ENCODE measurements around the gene NCLN. TPM values are rescaled to one million over a fixed set of nuclear protein-coding genes. Genes with fewer than 3 reads are reported as not detected.
"Not testable (repeated sequence)": the region's sequence is repeated elsewhere in the genome, so short reads cannot be mapped to it uniquely, and the experiment has no call there.

Gene NCLN
- total and polyA plus RNA-seq, 2 donors (not counting 1 experiment from before 2014, with no cell fraction given) = 33.0 to 35.8 TPM

GRCh38 chr19:3234800-3235199, 49.1 kb downstream of the NCLN start:
- no peaks in the 10 kb centered on the region for H3K79me2 ChIP-seq (ENCODE audit: control insufficient read depth, insufficient read depth, low read length)
- no peak for DNase-seq (ENCODE audit: low read depth in 2 of 2)
- H3K36me3 ChIP-seq (ENCODE audit: control insufficient read depth, insufficient read depth, low read length) = no peaks in the 10 kb centered on the region
- H2AFZ ChIP-seq (ENCODE audit: low read length) = no peak overlapping the region
- H4K20me1 ChIP-seq (ENCODE audit: control insufficient read depth, extremely low read depth, insufficient read depth, low read length) = no peaks in the 10 kb centered on the region
- peaks cover 11% of the 10 kb centered on the region for H3K27me3 ChIP-seq (ENCODE audit: control insufficient read depth, insufficient read depth, low read length)
- H3K27ac ChIP-seq (ENCODE audit: insufficient read depth, low read length) = no peak overlapping the region
- H3K9me3 ChIP-seq (ENCODE audit: control insufficient read depth, insufficient read depth, low read depth, low read length) = no peaks in the 10 kb centered on the region
- H3K4me1 ChIP-seq (ENCODE audit: control insufficient read depth, extremely low read depth, insufficient read depth, low read length) = no peaks in the 10 kb centered on the region
- TF ChIP-seq CTCF (conservative IDR thresholded peaks at IDR 0.05 in 1 of 2, IDR thresholded peaks at IDR 0.05 in 1 of 2; ENCODE audit: low read depth in 1 of 2, low read length in 2 of 2) (peak in 1 of 2 donors; percentile 30), EZH2 (IDR thresholded peaks at IDR 0.05; ENCODE audit: low read length, missing control alignments) (no peak)
- no peak overlapping the region for H3K4me3 ChIP-seq (replicated peaks in 1 of 4; ENCODE audit: control extremely low read depth in 1 of 4, insufficient read depth in 1 of 4, low read depth in 3 of 4, low read length in 4 of 4)
- H3K9ac ChIP-seq (ENCODE audit: insufficient read depth, low read length) = no peak overlapping the region
- H3K4me2 ChIP-seq (ENCODE audit: extremely low read depth, insufficient read depth, low read length) = no peak overlapping the region

- H3K4me2 ChIP-seq (ENCODE audit: extremely low read depth, insufficient read depth, low read length); H3K9me3 ChIP-seq (ENCODE audit: control insufficient read depth, insufficient read depth, low read depth, low read length); H3K4me3 ChIP-seq (replicated peaks in 1 of 4; ENCODE audit: control extremely low read depth in 1 of 4, insufficient read depth in 1 of 4, low read depth in 3 of 4, low read length in 4 of 4); H3K9ac ChIP-seq (ENCODE audit: insufficient read depth, low read length); H3K27me3 ChIP-seq (ENCODE audit: control insufficient read depth, insufficient read depth, low read length); H3K79me2 ChIP-seq (ENCODE audit: control insufficient read depth, insufficient read depth, low read length); H3K27ac ChIP-seq (ENCODE audit: insufficient read depth, low read length); DNase-seq (ENCODE audit: low read depth in 2 of 2); H3K4me1 ChIP-seq (ENCODE audit: control insufficient read depth, extremely low read depth, insufficient read depth, low read length); H2AFZ ChIP-seq (ENCODE audit: low read length); H3K36me3 ChIP-seq (ENCODE audit: control insufficient read depth, insufficient read depth, low read length); H4K20me1 ChIP-seq (ENCODE audit: control insufficient read depth, extremely low read depth, insufficient read depth, low read length): not testable (repeated sequence)
Measured at GRCh38 chr19:3235604-3236003, 49.9 kb downstream of the NCLN start.

DNA sequence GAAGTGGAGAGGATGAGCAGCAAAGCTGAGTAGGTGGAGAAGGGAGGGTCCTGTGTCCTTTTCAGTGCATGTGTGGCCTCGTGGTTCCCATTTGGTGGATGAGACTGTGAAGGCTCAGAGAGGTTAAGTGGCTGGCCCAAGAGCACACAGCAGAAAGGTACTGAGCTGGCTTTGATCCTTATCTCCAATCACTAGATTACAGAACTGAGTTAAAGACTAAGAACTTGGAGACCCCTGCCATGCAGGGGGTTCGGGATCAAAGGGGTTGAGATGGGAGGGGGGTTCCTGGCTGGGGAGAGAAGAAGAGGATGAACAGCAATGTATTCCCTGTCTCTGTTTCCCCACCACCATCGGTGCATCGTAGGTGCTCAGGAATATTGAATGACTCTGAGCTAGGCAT, 50.5 kb downstream of the NCLN start:
- no peak overlapping the region for H3K4me2 ChIP-seq (ENCODE audit: extremely low read depth, insufficient read depth, low read length)
- no peaks in the 10 kb centered on the region for H3K36me3 ChIP-seq (ENCODE audit: control insufficient read depth, insufficient read depth, low read length)
- no peaks in the 10 kb centered on the region for H3K27me3 ChIP-seq (ENCODE audit: control insufficient read depth, insufficient read depth, low read length)
- no peak overlapping the region for H3K4me3 ChIP-seq (replicated peaks in 1 of 4; ENCODE audit: control extremely low read depth in 1 of 4, insufficient read depth in 1 of 4, low read depth in 3 of 4, low read length in 4 of 4)
- TF ChIP-seq EZH2 (IDR thresholded peaks at IDR 0.05; ENCODE audit: low read length, missing control alignments) (no peak), CTCF (conservative IDR thresholded peaks at IDR 0.05 in 1 of 2, IDR thresholded peaks at IDR 0.05 in 1 of 2; ENCODE audit: low read depth in 1 of 2, low read length in 2 of 2) (no peak)
- no peaks in the 10 kb centered on the region for H3K79me2 ChIP-seq (ENCODE audit: control insufficient read depth, insufficient read depth, low read length)
- DNase-seq (ENCODE audit: low read depth in 2 of 2) = no peak
- no peaks in the 10 kb centered on the region for H4K20me1 ChIP-seq (ENCODE audit: control insufficient read depth, extremely low read depth, insufficient read depth, low read length)
- H3K27ac ChIP-seq (ENCODE audit: insufficient read depth, low read length) = no peak overlapping the region
- H2AFZ ChIP-seq (ENCODE audit: low read length) = no peak overlapping the region
- no peaks in the 10 kb centered on the region for H3K4me1 ChIP-seq (ENCODE audit: control insufficient read depth, extremely low read depth, insufficient read depth, low read length)
- H3K9me3 ChIP-seq (ENCODE audit: control insufficient read depth, insufficient read depth, low read depth, low read length) = no peaks in the 10 kb centered on the region
- H3K9ac ChIP-seq (ENCODE audit: insufficient read depth, low read length) = no peak overlapping the region
